HL-60 (cell line): ENCODE results near the gene KREMEN2.
A peak's percentile ranks its signal among the peaks of the same experiment; 100 is the strongest.

Experiments used
- DNase-seq, 2 experiments: peaks; one replicate each; pipeline ENCODE4 v3.0.0-alpha.2; 2010 to 2020; ENCODE audit warnings: low read depth in 1 of 2, low spot score in 1 of 2
- H3K27ac ChIP-seq: fragments of 250-450 bp; sonication (Bioruptor Pico); replicated peaks from 2 replicates; pipeline ENCODE4 v1.5.1; 2020; ENCODE audit warnings: mild to moderate bottlenecking, moderate library complexity
- H3K27me3 ChIP-seq: fragments of 250-450 bp; sonication (Bioruptor Pico); 2 replicates; pipeline ENCODE4 v1.5.1; 2021; ENCODE audit warnings: mild to moderate bottlenecking, moderate library complexity; ENCODE audit not compliant: insufficient read depth, poor library complexity, severe bottlenecking
- H3K4me3 ChIP-seq: replicated peaks from 2 replicates; pipeline ENCODE4 v1.5.1; 2011; ENCODE audit warnings: mild to moderate bottlenecking, control low read depth, low read length; ENCODE audit not compliant: insufficient read depth
- CTCF ChIP-seq: IDR thresholded peaks from one replicate; pipeline ENCODE4 v1.5.1; 2011; ENCODE audit warnings: low read length, control low read depth, inconsistent platforms; ENCODE audit not compliant: insufficient read depth
- GABPA ChIP-seq: IDR thresholded peaks from 2 replicates; pipeline ENCODE4 v1.6.1; 2012; ENCODE audit warnings: low read depth
- POLR2AphosphoS5 ChIP-seq: IDR thresholded peaks from 2 replicates; pipeline ENCODE4 v1.6.1; 2012; ENCODE audit warnings: low read depth
- SPI1 ChIP-seq: IDR thresholded peaks from 2 replicates; pipeline ENCODE4 v1.6.1; 2012; ENCODE audit warnings: low read depth, mild to moderate bottlenecking, borderline replicate concordance
- TF ChIP-seq, protein P1 (sequence below): IDR thresholded peaks from 2 replicates; pipeline ENCODE4 v1.6.1; 2012; ENCODE audit warnings: low read depth; ENCODE audit not compliant: insufficient replicate concordance

The KREMEN2 gene

GRCh38 chr16:2982402-2982801, 18.3 kb downstream of the KREMEN2 start:
- DNase-seq, result no peak
- H3K4me3 ChIP-seq, result no peak overlapping the region
- H3K27me3 ChIP-seq, result no peaks in the 10 kb centered on the region
- no peak overlapping the region for H3K27ac ChIP-seq
- TF ChIP-seq, protein P1, sequence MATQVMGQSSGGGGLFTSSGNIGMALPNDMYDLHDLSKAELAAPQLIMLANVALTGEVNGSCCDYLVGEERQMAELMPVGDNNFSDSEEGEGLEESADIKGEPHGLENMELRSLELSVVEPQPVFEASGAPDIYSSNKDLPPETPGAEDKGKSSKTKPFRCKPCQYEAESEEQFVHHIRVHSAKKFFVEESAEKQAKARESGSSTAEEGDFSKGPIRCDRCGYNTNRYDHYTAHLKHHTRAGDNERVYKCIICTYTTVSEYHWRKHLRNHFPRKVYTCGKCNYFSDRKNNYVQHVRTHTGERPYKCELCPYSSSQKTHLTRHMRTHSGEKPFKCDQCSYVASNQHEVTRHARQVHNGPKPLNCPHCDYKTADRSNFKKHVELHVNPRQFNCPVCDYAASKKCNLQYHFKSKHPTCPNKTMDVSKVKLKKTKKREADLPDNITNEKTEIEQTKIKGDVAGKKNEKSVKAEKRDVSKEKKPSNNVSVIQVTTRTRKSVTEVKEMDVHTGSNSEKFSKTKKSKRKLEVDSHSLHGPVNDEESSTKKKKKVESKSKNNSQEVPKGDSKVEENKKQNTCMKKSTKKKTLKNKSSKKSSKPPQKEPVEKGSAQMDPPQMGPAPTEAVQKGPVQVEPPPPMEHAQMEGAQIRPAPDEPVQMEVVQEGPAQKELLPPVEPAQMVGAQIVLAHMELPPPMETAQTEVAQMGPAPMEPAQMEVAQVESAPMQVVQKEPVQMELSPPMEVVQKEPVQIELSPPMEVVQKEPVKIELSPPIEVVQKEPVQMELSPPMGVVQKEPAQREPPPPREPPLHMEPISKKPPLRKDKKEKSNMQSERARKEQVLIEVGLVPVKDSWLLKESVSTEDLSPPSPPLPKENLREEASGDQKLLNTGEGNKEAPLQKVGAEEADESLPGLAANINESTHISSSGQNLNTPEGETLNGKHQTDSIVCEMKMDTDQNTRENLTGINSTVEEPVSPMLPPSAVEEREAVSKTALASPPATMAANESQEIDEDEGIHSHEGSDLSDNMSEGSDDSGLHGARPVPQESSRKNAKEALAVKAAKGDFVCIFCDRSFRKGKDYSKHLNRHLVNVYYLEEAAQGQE, result no peak
- no peak for TF ChIP-seq SPI1
- no peak for TF ChIP-seq GABPA
- no peak for TF ChIP-seq CTCF
- no peak for TF ChIP-seq POLR2AphosphoS5

GRCh38 chr16:2983706-2984136, 19.6 kb downstream of the KREMEN2 start:
- Histone ChIP-seq H3K27me3 (no peaks in the 10 kb centered on the region), H3K27ac (no peak overlapping the region), H3K4me3 (peak overlapping the region; percentile 22)
- peak in 1 of 2 experiments; percentile 81 for DNase-seq
- TF ChIP-seq POLR2AphosphoS5, result no peak
- no peak for TF ChIP-seq GABPA
- TF ChIP-seq CTCF, result peak; percentile 68
- TF ChIP-seq, protein P1, result no peak
- no peak for TF ChIP-seq SPI1

DNA sequence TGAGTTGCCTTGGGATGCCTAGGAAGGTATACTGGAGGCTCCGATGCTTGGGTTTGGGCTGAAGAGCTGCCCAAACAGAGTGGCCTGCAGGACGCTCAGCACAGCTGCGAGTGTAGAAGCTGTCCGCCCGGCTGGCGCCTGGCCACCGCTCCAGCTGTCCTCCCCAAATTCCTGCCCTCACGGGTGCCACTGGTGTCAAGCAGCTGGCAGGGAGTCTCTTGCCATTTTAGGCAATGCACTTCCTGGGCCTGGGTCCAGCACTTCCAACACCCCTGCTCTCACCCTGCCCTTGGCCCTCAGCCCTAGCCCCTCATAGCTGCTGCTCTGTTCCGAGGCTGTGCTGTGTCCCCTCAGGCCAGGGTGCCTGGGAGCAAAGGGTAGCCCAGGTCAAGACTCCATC, 21.4 kb downstream of the KREMEN2 start:
- Histone ChIP-seq H3K27ac (no peak overlapping the region), H3K4me3 (no peak overlapping the region), H3K27me3 (peaks cover 2% of the 10 kb centered on the region)
- TF ChIP-seq, protein P1, result no peak
- TF ChIP-seq GABPA (no peak), CTCF (no peak), SPI1 (no peak), POLR2AphosphoS5 (no peak)
- DNase-seq, result no peak
